Thoracic aorta (tissue), 2 donors: Measurements from ENCODE around the gene KIF4A. TPM values are rescaled to one million over a fixed set of nuclear protein-coding genes. Genes with fewer than 3 reads are reported as not detected.

Experiments
- ATAC-seq: fragments of 150-250 bp; one replicate; pipeline ENCODE4 v1.8.0; 2017; ENCODE audit warnings: low read depth; ENCODE audit not compliant: insufficient number of reproducible peaks, low FRiP score
- DNase-seq: peaks from one replicate; pipeline ENCODE4 v3.0.0-alpha.2; 2020; ENCODE audit warnings: low spot score
- H3K27ac ChIP-seq, 2 donors: fragments of 200-600 bp; sonication (generic); 1 replicate in 1 of 2; 2 replicates in 1 of 2; pipeline ENCODE4 v1.5.1; 2016; ENCODE audit warnings: mild to moderate bottlenecking in 2 of 2, moderate library complexity in 2 of 2
- H3K27me3 ChIP-seq: fragments of 200-600 bp; sonication (generic); replicated peaks from 2 replicates; pipeline ENCODE4 v1.6.0; 2016; ENCODE audit warnings: mild to moderate bottlenecking; ENCODE audit not compliant: insufficient read depth
- H3K36me3 ChIP-seq: fragments of 200-600 bp; sonication (generic); one replicate; pipeline ENCODE4 v1.5.1; 2016
- H3K4me1 ChIP-seq, 2 donors: fragments of 200-600 bp; sonication (generic); 1 replicate in 1 of 2; 2 replicates in 1 of 2; pipeline versions ENCODE4 v1.5.1 to v1.6.0; 2016; ENCODE audit warnings: low read depth in 2 of 2, mild to moderate bottlenecking in 1 of 2; ENCODE audit not compliant: control insufficient read depth in 1 of 2
- H3K4me3 ChIP-seq: fragments of 200-600 bp; sonication (generic); 2 replicates; pipeline ENCODE4 v1.5.1; 2016; ENCODE audit warnings: mild to moderate bottlenecking
- H3K9me3 ChIP-seq: fragments of 200-600 bp; sonication (generic); 2 replicates; pipeline ENCODE4 v1.5.1; 2016
- CTCF ChIP-seq: fragments of 200-600 bp; sonication (generic); IDR thresholded peaks from one replicate; pipeline ENCODE4 v1.5.1; 2019; ENCODE audit warnings: antibody characterized with exemption
- total RNA-seq, 2 donors: library from RNA; depleted of rRNA; stranded (reverse); fragments of >200 nt; gene quantifications; one replicate each; pipeline versions ENCODE4 v1.1.0 to v1.2.3, GENCODE V29; 2016

The KIF4A gene
- total RNA-seq, 2 donors from 2014 or later: 1.7 TPM; not detected in 1

- ATAC-seq (no peak), DNase-seq (no peak)
- TF ChIP-seq CTCF: no peak
- H3K4me3 ChIP-seq: no peak overlapping the region
- H3K27me3 ChIP-seq: no peaks in the 10 kb centered on the region
- H3K27ac ChIP-seq: no peak overlapping the region
- H3K4me1 ChIP-seq: no peaks in the 10 kb centered on the region
- no peaks in the 10 kb centered on the region for H3K9me3 ChIP-seq
- H3K36me3 ChIP-seq: no peaks in the 10 kb centered on the region
Observed at GRCh38 chrX:70324326-70324725, 34.4 kb downstream of the KIF4A start.

DNA sequence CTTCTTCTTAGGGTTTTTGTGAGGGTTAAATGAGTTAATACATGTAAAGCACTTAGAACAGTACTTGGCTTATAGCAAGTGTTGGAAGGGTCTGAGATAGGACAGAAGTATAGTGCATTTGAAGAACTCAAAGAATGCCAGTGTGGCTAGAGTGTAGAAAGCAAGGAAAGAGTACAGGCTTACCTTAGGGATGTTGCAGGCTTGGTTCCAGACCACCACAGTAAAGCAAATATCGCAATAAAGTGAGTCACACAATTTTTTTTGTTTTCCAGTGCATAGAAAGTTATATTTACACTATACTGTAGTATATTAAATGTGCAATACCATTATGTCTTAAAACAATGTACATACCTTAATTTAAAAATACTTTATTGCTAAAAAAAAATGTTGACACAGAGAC, 41.3 kb downstream of the KIF4A start:
- DNase-seq (no peak), ATAC-seq (no peak)
- no peak overlapping the region for H3K27ac ChIP-seq
- H3K9me3 ChIP-seq: no peaks in the 10 kb centered on the region
- H3K27me3 ChIP-seq: no peaks in the 10 kb centered on the region
- no peaks in the 10 kb centered on the region for H3K4me1 ChIP-seq
- TF ChIP-seq CTCF: no peak
- no peak overlapping the region for H3K4me3 ChIP-seq
- no peaks in the 10 kb centered on the region for H3K36me3 ChIP-seq

DNA sequence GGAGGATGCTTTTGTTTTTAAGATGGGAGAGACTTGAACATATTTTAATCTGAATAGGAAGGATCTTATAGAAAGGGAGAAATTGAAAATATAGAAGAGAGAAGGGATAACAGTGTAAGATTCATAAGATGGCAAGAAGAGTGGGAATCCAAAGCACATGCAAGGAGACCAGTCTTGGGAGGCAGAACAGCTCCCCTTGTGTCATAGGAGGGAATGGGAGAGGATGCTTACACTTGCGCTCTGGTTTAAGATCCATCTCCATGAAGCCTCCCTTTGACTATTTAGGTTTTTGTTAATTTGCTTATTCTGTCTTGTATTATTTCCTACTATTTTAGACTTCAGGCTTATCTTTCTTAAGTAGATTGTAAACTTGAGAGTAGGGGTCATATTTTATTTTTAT, 42.7 kb downstream of the KIF4A start:
- Histone ChIP-seq H3K27me3 (no peaks in the 10 kb centered on the region), H3K27ac (no peak overlapping the region), H3K4me1 (no peaks in the 10 kb centered on the region), H3K36me3 (no peaks in the 10 kb centered on the region), H3K4me3 (no peak overlapping the region), H3K9me3 (no peaks in the 10 kb centered on the region)
- DNase-seq (no peak), ATAC-seq (no peak)
- TF ChIP-seq CTCF: no peak

DNA sequence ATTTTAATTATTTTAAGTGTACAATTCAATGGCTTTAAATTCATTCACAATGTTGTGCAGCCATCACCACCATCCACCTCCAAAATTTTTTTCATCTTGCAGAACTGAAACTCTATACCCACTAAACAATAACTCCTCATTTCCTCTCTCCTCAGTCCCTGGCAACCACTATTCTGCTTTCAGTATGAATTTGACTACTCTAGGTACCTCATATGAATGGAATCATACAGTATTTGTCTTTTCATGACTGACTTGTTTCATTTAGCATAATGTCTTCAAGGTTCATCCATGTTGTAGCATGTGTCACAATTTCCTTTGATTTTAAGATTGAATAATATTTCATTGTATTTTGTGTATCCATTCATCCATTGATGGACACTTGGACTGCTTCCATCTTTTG, 46.9 kb downstream of the KIF4A start:
- Histone ChIP-seq H3K27ac (no peak overlapping the region), H3K9me3 (no peaks in the 10 kb centered on the region), H3K27me3 (no peaks in the 10 kb centered on the region), H3K36me3 (no peaks in the 10 kb centered on the region), H3K4me3 (no peak overlapping the region), H3K4me1 (no peaks in the 10 kb centered on the region)
- no peak for TF ChIP-seq CTCF
- DNase-seq (no peak), ATAC-seq (no peak)

DNA sequence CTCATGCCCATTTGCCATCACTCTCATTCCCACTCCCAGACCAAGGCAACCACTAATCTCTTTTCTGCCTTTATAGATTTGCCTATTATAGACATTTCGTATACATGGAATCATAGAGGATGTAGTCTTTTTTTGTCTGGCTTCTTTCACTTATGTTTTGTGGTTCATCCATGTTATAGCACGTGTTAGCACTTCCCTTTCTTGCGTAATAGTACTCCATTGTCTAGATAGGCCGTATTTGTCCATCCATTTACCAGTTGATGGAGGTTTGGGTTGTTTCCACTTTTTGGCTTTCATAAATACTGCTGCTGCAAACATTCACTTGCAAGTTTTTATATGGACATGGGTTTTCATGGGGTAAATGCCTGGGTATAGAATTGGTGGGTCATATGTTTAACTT, 48.4 kb downstream of the KIF4A start:
- ATAC-seq: no peak

More for the DNA sequence above, 48.4 kb downstream of the KIF4A start:
- H3K4me3 ChIP-seq: no peak overlapping the region
- no peaks in the 10 kb centered on the region for H3K27me3 ChIP-seq
- no peaks in the 10 kb centered on the region for H3K36me3 ChIP-seq
- H3K27ac ChIP-seq: no peak overlapping the region
- no peak for DNase-seq
- TF ChIP-seq CTCF: no peak
- no peaks in the 10 kb centered on the region for H3K4me1 ChIP-seq
- no peaks in the 10 kb centered on the region for H3K9me3 ChIP-seq
